ENCODE measurements around the gene RIPOR2. TPM values are rescaled to one million over a fixed set of nuclear protein-coding genes. Genes with fewer than 3 reads are reported as not detected.
"Not testable (repeated sequence)": the region's sequence is repeated elsewhere in the genome, so short reads cannot be mapped to it uniquely, and the experiment has no call there.

The RIPOR2 gene
- total RNA-seq, 1 donor: 5.2 TPM

DNA sequence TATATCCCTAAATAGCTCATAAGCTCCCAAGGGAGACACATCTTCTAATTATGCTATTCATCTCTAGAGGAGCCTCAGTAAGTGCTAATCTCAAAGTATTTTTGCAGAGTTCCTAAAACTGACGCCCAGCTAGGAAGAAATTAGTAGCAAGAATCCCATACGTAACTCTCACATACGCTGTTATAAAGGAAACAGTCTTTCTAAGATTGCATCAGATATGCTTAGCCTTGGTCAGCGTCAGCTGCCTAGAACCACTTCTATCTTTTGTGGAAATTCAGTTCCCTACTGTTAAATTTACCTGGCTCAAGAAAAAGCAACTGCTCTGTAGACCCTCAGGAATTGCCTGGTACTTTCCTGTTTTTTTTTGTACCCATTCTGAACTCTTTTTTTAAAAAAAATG is 13.6 kb downstream of the RIPOR2 start:
- no peak for DNase-seq (ENCODE audit: low read depth)
- H3K4me3 ChIP-seq (ENCODE audit: low read depth, low read length): no peak overlapping the region
- TF ChIP-seq, protein P1, sequence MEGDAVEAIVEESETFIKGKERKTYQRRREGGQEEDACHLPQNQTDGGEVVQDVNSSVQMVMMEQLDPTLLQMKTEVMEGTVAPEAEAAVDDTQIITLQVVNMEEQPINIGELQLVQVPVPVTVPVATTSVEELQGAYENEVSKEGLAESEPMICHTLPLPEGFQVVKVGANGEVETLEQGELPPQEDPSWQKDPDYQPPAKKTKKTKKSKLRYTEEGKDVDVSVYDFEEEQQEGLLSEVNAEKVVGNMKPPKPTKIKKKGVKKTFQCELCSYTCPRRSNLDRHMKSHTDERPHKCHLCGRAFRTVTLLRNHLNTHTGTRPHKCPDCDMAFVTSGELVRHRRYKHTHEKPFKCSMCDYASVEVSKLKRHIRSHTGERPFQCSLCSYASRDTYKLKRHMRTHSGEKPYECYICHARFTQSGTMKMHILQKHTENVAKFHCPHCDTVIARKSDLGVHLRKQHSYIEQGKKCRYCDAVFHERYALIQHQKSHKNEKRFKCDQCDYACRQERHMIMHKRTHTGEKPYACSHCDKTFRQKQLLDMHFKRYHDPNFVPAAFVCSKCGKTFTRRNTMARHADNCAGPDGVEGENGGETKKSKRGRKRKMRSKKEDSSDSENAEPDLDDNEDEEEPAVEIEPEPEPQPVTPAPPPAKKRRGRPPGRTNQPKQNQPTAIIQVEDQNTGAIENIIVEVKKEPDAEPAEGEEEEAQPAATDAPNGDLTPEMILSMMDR (IDR thresholded peaks at IDR 0.05; ENCODE audit: insufficient read depth, low read depth, low read length): no peak

DNA sequence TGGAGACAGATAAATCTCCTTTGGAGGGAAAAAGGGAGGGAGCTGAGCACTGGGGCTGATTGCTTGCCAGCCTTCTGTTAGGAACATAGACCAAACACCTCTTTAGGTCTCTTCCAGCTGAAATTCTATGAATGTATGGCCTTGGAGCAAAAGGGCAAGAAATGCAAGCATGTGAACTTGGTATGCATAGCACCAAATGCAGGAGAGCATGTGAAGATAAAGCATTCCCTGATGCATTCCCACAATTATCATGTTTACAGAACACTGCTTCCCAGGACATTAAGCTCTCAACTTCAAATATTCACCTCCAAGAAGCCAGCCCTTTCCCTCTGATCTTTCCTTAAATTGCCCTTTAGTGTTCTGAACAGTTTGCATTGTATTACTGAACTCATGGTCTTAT is 15.6 kb downstream of the RIPOR2 start:
- no peak for DNase-seq (ENCODE audit: low read depth)
- TF ChIP-seq, protein P1 (IDR thresholded peaks at IDR 0.05; ENCODE audit: insufficient read depth, low read depth, low read length): no peak
- H3K4me3 ChIP-seq (ENCODE audit: low read depth, low read length): no peak overlapping the region

DNA sequence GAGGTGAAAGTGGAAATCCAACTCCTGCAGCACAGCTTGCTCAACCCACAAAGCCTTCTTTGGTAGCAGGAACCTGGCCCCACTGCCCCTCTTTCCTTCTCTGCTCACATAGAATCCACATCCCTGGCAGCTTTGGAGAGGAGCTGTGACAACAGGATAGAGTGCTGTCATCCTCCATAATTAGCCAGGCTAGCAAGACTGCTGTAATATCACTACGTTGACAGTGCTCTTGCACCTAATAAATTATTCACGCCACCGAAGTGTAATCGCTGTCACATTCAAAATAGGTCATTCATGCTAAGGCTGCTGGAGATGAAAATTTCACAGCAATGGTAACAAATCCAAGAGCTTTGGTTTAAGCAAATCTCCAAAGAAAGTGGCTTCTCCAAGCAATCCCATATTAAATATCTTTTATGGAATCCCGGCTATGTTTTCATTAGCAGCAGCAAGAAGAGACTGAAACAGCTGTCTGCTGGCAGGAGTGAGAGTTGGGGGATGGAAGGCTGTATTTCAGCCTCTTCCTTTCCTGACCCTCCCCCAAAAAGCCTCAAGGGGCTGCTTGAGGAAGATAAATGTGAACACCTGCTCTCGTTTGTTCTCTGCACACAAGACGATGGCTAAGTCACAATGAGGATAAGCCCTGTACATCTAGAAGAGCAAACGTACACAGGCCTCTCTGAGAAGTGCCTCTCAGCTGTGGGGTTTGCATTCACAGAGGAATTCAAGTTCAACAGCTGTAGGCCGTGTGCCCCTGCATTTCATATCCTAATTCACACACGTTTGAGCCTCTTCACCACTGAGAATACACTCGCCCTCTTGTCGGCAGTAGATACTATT is 16.5 kb downstream of the RIPOR2 start:
- TF ChIP-seq, protein P1 (IDR thresholded peaks at IDR 0.05; ENCODE audit: insufficient read depth, low read depth, low read length): no peak
- no peak for DNase-seq (ENCODE audit: low read depth)
- H3K4me3 ChIP-seq (ENCODE audit: low read depth, low read length): no peak overlapping the region

DNA sequence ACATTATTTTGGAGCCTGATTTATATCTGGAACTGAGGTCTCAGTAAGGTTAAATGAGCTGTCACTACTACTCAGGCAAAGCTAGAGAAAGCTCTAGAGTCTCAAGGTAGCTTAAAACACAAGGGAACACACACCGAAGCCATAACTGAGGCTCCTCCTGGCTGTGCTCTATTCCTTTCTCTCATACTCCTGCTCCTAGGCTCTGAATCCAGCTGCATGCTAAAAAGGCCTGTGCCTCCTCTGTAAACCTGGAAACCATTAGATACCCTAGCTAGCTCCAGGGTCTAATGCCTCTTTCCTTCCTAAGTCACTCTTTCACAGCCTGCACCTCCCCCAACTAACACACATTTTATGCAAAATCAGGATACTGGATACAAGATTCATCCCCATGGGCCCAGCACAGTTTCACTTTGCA is 17.1 kb downstream of the RIPOR2 start:
- H3K4me3 ChIP-seq (ENCODE audit: low read depth, low read length): no peak overlapping the region
- DNase-seq (ENCODE audit: low read depth): no peak
- TF ChIP-seq, protein P1 (IDR thresholded peaks at IDR 0.05; ENCODE audit: insufficient read depth, low read depth, low read length): no peak

DNA sequence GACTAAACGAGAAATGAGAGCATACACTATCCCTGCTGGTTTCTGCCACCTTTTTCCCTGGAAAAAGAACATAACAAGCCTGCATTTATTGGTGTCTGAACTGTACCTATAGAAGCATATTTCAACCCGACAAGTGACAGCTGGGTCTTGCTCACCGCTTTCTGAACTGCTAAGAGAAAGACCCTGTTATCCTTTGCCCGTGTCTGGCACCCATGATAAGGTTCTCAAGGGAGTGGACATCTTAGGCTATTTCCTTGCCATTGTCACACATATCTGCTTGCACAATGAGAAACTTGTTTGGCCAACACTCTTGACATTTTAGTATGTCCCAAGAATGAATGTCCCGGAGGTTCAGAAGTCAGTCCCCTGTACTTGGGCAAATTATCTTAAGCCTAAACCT is 19.3 kb downstream of the RIPOR2 start:
- no peak for DNase-seq (ENCODE audit: low read depth)
- TF ChIP-seq, protein P1 (IDR thresholded peaks at IDR 0.05; ENCODE audit: insufficient read depth, low read depth, low read length): no peak

DNA sequence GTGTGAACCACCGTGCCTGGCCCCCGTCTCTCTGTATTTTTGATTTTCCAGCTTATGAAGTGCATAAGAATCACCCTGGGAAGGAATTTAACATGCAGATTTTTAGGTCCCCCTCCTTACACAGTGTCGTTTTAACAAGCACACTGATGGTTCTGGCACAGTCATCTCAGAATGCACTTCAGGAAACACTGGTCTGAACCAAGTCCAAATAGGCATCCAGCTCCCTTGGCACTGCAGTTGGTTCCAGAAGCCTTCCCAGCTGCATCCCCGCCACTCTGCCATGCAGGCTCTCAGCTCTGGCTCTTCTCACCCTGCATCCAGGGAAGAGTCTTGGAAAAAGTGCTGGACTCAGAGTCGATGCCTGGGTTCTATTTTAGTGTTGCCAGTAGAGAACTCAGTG is 20.1 kb downstream of the RIPOR2 start:
- no peak for DNase-seq (ENCODE audit: low read depth)
- H3K4me3 ChIP-seq (ENCODE audit: low read depth, low read length): no peak overlapping the region
- TF ChIP-seq, protein P1 (IDR thresholded peaks at IDR 0.05; ENCODE audit: insufficient read depth, low read depth, low read length): no peak

More for the DNA sequence above, 19.3 kb downstream of the RIPOR2 start:
- no peak overlapping the region for H3K4me3 ChIP-seq (ENCODE audit: low read depth, low read length)

DNA sequence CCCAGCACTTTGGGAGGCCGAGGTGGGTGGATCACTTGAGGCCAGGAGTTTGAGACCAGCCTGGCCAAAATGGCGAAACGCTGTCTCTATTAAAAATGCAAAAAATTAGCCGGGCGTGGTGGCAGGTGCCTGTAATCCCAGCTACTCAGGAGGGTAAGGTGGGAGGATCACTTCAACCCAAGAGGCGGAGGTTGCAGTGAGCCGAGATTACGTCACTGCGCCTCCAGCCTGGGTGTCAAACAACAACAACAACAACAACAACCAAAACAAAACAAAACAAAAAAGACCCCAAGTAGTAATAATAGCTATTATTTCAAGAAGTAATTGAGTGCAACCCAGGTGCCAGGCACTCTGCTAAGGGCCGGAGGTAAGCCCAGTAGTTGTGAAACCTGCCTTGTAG is 21.7 kb downstream of the RIPOR2 start:
- DNase-seq (ENCODE audit: low read depth); H3K4me3 ChIP-seq (ENCODE audit: low read depth, low read length): not testable (repeated sequence)
